Non-pigmented ciliary epithelial cell (primary cell): ENCODE data around the gene ZMYND11.
"Not testable (repeated sequence)": the region's sequence is repeated elsewhere in the genome, so short reads cannot be mapped to it uniquely, and the experiment has no call there.

ENCODE experiments used
- DNase-seq: peaks from one replicate; pipeline ENCODE4 v3.0.0-alpha.2; 2010; ENCODE audit warnings: low read depth

The ZMYND11 gene

DNA sequence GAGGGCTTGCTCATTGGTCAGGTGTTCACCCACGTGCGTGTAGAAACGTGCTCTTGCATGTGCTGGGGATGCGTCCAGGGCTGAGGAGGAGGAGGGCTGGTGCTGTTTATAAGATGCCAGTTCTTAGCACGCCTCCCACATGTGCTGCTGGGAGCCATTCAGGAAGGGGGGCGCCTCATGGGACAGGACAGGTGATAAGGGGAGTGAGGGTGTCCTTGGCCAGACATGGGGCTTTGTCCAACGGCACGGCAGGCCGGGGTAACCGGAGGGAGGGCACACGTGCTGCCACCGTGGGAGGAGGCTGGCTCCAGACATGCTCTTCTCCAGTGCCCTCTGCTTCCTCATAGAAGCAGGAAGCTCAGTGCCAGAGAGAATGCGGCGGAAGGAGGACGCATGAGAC lies 150.0 kb downstream of the ZMYND11 start:
- DNase-seq: no peak

GRCh38 chr10:287026-287709 lies 151.9 kb downstream of the ZMYND11 start:
- DNase-seq: no peak

DNA sequence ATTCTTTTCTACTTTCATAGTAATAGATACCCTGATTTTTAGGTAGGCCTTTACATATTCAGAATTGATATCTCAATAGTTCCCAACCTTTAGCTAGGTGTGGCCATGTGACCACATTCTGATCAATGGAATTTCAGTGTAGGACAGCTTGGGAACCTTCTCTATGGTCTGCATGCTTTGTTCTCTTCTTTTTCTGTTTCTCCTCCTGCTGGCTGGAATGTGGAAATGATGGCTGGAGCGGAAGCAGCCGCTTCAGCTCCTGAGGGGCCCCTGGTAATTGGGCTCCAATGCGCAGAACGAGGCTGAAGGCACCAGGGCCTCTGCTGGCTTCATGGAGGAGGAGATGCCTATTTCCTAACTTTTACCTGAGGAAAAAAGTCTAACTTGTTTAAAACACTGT lies 152.6 kb downstream of the ZMYND11 start:
- no peak for DNase-seq

- no peak for DNase-seq
Observed at GRCh38 chr10:288316-289200, 153.3 kb downstream of the ZMYND11 start.

DNA sequence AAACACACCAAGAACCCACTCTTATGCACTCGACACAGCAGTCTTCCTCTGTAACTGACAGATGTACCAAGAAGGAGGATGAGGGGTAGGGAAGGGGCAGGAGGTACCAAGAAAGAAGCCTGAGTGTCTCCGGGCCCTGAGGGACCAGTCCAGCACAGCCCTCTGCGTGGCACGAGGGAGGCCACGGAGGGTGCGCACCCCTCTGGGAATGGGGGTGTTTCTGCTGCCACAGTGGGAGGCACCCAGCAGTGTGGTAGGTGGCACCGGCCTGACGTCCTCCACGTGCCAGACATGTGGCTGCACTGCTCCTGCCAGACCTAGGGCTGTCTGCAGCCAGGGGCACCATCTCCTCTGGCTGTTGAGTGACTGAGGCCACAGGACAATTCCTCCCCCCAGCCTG lies 154.3 kb downstream of the ZMYND11 start:
- no peak for DNase-seq

DNA sequence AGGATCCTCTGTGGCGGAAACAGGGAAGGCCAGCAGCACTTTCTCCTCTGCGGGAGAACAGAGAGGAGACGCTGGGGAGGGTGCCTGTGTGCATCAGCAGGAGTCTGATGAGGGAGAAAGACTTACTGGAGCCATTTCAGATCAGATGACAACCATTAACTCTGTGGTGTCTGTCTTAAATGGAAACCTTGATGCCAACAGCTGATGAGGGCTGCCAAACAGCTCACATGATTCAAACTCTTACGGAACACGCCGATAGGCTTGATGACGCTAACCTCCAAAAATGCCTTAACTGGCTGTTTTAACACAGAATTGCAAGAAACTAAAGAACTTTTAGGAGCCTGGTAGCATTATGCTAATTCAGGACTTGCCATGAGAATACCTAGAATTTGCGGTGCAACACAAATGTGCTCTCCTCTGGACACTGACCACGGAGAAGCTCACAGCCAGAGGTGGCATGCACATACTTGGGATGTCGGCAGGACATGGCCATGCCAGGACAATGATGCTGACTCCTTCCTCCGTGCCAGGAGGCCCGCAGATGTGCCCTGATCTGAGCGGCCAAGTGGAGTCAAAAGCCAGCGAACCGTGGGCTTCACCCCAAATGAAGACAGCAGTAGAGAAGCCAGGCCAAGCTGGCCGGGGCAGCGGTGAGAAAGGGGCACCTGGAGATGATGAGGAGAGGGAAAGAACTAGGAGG lies 154.9 kb downstream of the ZMYND11 start:
- no peak for DNase-seq

DNA sequence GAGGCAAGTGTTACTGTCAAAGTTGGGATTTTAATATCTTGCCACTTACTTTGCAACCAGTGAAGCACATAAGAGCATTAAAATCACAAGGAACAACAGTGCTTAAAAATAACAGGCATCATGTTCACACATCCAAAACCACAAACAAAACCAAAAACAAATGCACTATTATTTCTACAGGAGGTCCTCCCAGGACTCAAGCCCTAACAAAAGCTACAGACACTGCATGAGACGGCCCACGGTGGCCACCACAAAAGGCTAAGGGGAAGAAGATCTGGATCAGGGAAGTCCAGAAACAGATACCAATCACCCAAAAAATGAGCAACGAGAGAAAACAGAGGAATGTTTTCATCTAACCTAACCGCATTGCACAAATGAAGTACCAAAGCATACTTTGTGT lies 158.4 kb downstream of the ZMYND11 start:
- no peak for DNase-seq

- DNase-seq: no peak
Observed at GRCh38 chr10:297567-297966, 162.3 kb downstream of the ZMYND11 start.

DNA sequence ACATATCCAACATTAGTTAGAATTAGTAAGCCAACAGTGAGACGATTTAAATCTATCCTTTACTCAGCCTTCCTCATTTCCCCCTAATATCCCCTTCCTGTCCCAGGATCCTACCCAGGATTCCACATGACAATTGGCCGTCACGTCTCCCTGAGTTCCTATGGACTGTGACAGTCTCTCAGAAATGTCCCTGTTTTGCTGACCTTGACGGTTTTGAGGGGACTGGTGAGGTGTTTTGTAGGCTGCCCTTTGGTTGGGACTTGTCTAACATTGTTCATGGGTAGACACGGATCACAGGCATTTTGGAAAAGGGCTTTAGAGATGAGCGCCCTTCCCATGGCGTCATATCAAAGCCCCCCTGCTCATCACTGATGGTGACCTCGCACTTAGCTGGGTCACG lies 162.8 kb downstream of the ZMYND11 start:
- no peak for DNase-seq

DNA sequence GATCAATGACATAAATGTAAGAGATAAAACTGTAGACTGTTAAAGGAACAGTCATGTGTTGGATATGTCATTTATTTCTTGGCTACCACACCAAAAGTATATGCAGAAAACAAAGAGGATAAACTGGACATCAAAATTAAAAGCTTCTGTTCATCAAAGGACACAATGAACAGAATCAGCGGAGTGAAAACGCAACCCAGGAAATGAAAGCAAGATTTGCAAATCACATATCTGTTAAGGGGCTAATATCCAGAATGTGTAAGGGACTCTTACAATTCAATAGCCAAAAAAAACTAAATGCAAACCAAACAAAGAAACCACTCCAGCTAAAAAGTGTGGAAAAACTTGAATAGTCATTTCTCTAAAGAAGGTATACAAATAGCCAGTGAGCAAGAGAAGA lies 164.3 kb downstream of the ZMYND11 start:
- no peak for DNase-seq

- DNase-seq: no peak
Observed at GRCh38 chr10:299969-300368, 164.7 kb downstream of the ZMYND11 start.

DNA sequence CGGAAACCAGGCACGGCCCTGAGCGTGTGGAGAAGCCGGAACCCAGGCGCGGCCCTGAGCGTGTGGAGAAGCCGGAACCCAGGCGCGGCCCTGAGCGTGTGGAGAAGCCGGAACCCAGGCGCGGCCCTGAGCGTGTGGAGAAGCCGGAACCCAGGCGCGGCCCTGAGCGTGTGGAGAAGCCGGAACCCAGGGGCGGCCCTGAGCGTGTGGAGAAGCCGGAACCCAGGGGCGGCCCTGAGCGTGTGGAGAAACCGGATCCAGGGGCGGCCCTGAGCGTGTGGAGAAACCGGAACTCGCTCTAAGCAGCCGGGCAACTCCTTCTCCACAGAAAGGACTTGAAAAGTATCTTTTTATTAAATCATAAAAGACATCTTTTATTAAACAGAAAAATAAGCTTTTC lies 165.3 kb downstream of the ZMYND11 start:
- not testable (repeated sequence) for DNase-seq

- DNase-seq: no peak
Observed at GRCh38 chr10:301536-301935, 166.3 kb downstream of the ZMYND11 start.
